ENCODE data around the gene PGM2L1. TPM values are rescaled to one million over a fixed set of nuclear protein-coding genes. Genes with fewer than 3 reads are reported as not detected.

The PGM2L1 gene
- total RNA-seq, 1 experiment from 2014 or later = 33.1 TPM

- H3K27me3 ChIP-seq (ENCODE audit: control insufficient read depth, insufficient read depth, low read length) = no peaks in the 10 kb centered on the region
- no peak for TF ChIP-seq TCF7L2 (IDR thresholded peaks at IDR 0.05; ENCODE audit: low read depth, low read length)
- TF ChIP-seq SIN3A (IDR thresholded peaks at IDR 0.05; ENCODE audit: borderline replicate concordance, insufficient read depth, low read depth, low read length) = no peak
- TF ChIP-seq POLR2AphosphoS5 (IDR thresholded peaks at IDR 0.05; ENCODE audit: low read depth, low read length) = no peak
- TF ChIP-seq REST (IDR thresholded peaks at IDR 0.05; ENCODE audit: insufficient read depth in 1 of 2, low read depth in 2 of 2, low read length in 1 of 2) = no peak
- TF ChIP-seq, protein P1, sequence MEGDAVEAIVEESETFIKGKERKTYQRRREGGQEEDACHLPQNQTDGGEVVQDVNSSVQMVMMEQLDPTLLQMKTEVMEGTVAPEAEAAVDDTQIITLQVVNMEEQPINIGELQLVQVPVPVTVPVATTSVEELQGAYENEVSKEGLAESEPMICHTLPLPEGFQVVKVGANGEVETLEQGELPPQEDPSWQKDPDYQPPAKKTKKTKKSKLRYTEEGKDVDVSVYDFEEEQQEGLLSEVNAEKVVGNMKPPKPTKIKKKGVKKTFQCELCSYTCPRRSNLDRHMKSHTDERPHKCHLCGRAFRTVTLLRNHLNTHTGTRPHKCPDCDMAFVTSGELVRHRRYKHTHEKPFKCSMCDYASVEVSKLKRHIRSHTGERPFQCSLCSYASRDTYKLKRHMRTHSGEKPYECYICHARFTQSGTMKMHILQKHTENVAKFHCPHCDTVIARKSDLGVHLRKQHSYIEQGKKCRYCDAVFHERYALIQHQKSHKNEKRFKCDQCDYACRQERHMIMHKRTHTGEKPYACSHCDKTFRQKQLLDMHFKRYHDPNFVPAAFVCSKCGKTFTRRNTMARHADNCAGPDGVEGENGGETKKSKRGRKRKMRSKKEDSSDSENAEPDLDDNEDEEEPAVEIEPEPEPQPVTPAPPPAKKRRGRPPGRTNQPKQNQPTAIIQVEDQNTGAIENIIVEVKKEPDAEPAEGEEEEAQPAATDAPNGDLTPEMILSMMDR (IDR thresholded peaks at IDR 0.05) = no peak
Observed at GRCh38 chr11:74339619-74340018, 58.6 kb downstream of the PGM2L1 start.

DNA sequence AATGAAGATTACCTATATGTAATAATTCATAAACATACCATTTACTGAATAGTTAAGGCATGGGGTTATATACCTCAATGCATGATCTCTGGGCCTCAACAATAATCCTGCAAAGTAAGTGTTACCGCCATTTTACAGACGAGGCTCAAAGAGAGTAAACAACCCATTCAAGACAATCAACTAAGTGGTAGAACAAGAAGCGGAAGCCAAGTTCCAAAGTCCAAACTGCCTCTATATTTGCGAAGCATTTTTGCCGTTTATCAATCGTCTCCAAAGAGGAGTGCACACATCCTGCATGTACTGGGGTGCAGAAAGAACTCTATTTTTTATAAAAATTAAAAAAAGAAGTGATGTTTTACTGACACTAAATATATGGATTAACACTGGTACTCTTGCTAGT, 59.3 kb downstream of the PGM2L1 start:
- DNase-seq (ENCODE audit: low read depth, low spot score) = no peak
- CTCF ChIA-PET = no interaction called here
- Histone ChIP-seq H3K27ac (ENCODE audit: low read length) (no peak overlapping the region), H3K4me3 (ENCODE audit: low read depth in 2 of 2, low read length in 2 of 2) (no peak overlapping the region), H3K9me3 (ENCODE audit: control insufficient read depth, insufficient read depth, low read depth, low read length) (no peaks in the 10 kb centered on the region), H3K27me3 (ENCODE audit: control insufficient read depth, insufficient read depth, low read length) (no peaks in the 10 kb centered on the region), H3K4me1 (ENCODE audit: control insufficient read depth, insufficient read depth, low read length) (no peaks in the 10 kb centered on the region), H3K36me3 (ENCODE audit: control insufficient read depth, insufficient read depth, low read length) (0 out of 2 replicates have a peak, but pooled peaks cover 3% of the 10 kb centered on the region)
- TF ChIP-seq, protein P1 (IDR thresholded peaks at IDR 0.05) = no peak
- BruUV-seq (replicated peaks) = no TSS peak
- in situ Hi-C loops (cut with HindIII; ENCODE audit: low pct_unique_long_range_greater_than_20kb, low sequenced_read_pairs) = no loop called here
- POLR2A ChIA-PET = no interaction called here
- intact Hi-C loops (cut with micrococcal nuclease; ENCODE audit: unreplicated experiment) = no loop called here
- no peak for ATAC-seq

More at GRCh38 chr11:74339619-74340018, 58.6 kb downstream of the PGM2L1 start:
- POLR2A ChIA-PET = no interaction called here
- no peak for ATAC-seq
- 0 out of 2 replicates have a peak, but pooled peaks cover 3% of the 10 kb centered on the region for H3K36me3 ChIP-seq (ENCODE audit: control insufficient read depth, insufficient read depth, low read length)
- intact Hi-C loops (cut with micrococcal nuclease; ENCODE audit: unreplicated experiment) = no loop called here
- H3K4me1 ChIP-seq (ENCODE audit: control insufficient read depth, insufficient read depth, low read length) = no peaks in the 10 kb centered on the region
- CTCF ChIA-PET = no interaction called here
- in situ Hi-C loops (cut with HindIII; ENCODE audit: low pct_unique_long_range_greater_than_20kb, low sequenced_read_pairs) = no loop called here
- no peak for DNase-seq (ENCODE audit: low read depth, low spot score)
- H3K9me3 ChIP-seq (ENCODE audit: control insufficient read depth, insufficient read depth, low read depth, low read length) = no peaks in the 10 kb centered on the region
- no TSS peak for BruUV-seq (replicated peaks)
- H3K27ac ChIP-seq (ENCODE audit: low read length) = no peak overlapping the region
- H3K4me3 ChIP-seq (ENCODE audit: low read depth in 2 of 2, low read length in 2 of 2) = no peak overlapping the region

GRCh38 chr11:74333193-74333592, 65.0 kb downstream of the PGM2L1 start:
- Histone ChIP-seq H3K27me3 (ENCODE audit: control insufficient read depth, insufficient read depth, low read length) (no peaks in the 10 kb centered on the region), H3K36me3 (ENCODE audit: control insufficient read depth, insufficient read depth, low read length) (0 out of 2 replicates have a peak, but pooled peaks cover 3% of the 10 kb centered on the region), H3K4me1 (ENCODE audit: control insufficient read depth, insufficient read depth, low read length) (no peaks in the 10 kb centered on the region), H3K4me3 (ENCODE audit: low read depth in 2 of 2, low read length in 2 of 2) (no peak overlapping the region), H3K27ac (ENCODE audit: low read length) (no peak overlapping the region), H3K9me3 (ENCODE audit: control insufficient read depth, insufficient read depth, low read depth, low read length) (no peaks in the 10 kb centered on the region)
- CTCF ChIA-PET = no interaction called here
- in situ Hi-C loops (cut with HindIII; ENCODE audit: low pct_unique_long_range_greater_than_20kb, low sequenced_read_pairs) = no loop called here
- BruUV-seq (replicated peaks) = no TSS peak
- ATAC-seq (no peak), DNase-seq (ENCODE audit: low read depth, low spot score) (no peak)
- TF ChIP-seq SIN3A (IDR thresholded peaks at IDR 0.05; ENCODE audit: borderline replicate concordance, insufficient read depth, low read depth, low read length) = no peak
- TF ChIP-seq, protein P1 (IDR thresholded peaks at IDR 0.05) = no peak
- TF ChIP-seq REST (IDR thresholded peaks at IDR 0.05; ENCODE audit: insufficient read depth in 1 of 2, low read depth in 2 of 2, low read length in 1 of 2) = no peak
- TF ChIP-seq POLR2AphosphoS5 (IDR thresholded peaks at IDR 0.05; ENCODE audit: low read depth, low read length) = no peak
- no peak for TF ChIP-seq TCF7L2 (IDR thresholded peaks at IDR 0.05; ENCODE audit: low read depth, low read length)
- intact Hi-C loops (cut with micrococcal nuclease; ENCODE audit: unreplicated experiment) = no loop called here
- POLR2A ChIA-PET = no interaction called here
